ENCODE measurements around the gene MYH2. TPM values are rescaled to one million over a fixed set of nuclear protein-coding genes. Genes with fewer than 3 reads are reported as not detected.

MYH2 gene
- total and polyA plus RNA-seq, 2 of the 13 experiments (the other 11 are each of a cell fraction or from before 2014, with no cell fraction given): not detected

GRCh38 chr17:10492004-10492403 is 57.5 kb downstream of the MYH2 start (continued):
- TF ChIP-seq ZNF512B (CRISPR knock-in tag; IDR thresholded peaks at IDR 0.05; ENCODE audit: borderline replicate concordance) (no peak), ERF (CRISPR knock-in tag; IDR thresholded peaks at IDR 0.05) (no peak)

- ChIA-PET POLR2A (no interaction called here), CTCF (ENCODE audit: low intra/inter-chr PET ratio, low total read pairs) (no interaction called here)
- Histone ChIP-seq H3K36me3 (replicated peaks in 1 of 2; ENCODE audit: control insufficient read depth in 1 of 2, insufficient read depth in 2 of 2, low read length in 2 of 2) (no peaks in the 10 kb centered on the region), H4K20me1 (ENCODE audit: insufficient read depth, low read length) (no peaks in the 10 kb centered on the region), H3K4me2 (ENCODE audit: low read depth, low read length) (no peak overlapping the region), H2AFZ (ENCODE audit: low read length) (no peak overlapping the region), H3K4me1 (ENCODE audit: insufficient read depth, low read length) (no peaks in the 10 kb centered on the region), H3K27ac (ENCODE audit: extremely low read length, insufficient read depth, low read length) (no peak overlapping the region), H3K9me3 (ENCODE audit: low read length) (peaks cover 33% of the 10 kb centered on the region), H3K79me2 (ENCODE audit: insufficient read depth, low read length) (no peaks in the 10 kb centered on the region), H3K4me3 (replicated peaks in 1 of 3; ENCODE audit: insufficient read depth in 1 of 3, low read depth in 2 of 3, low read length in 3 of 3) (no peak overlapping the region), H3K27me3 (ENCODE audit: control insufficient read depth in 1 of 2, insufficient read depth in 2 of 2, low read length in 2 of 2) (no peaks in the 10 kb centered on the region), H3K9ac (ENCODE audit: insufficient read depth, low read depth, low read length) (no peak overlapping the region)
- DNase-seq (ENCODE audit: low spot score) (no peak), ATAC-seq (no peak), FAIRE-seq (no peak)
- no TSS peak for BruUV-seq (replicated peaks)
- in situ Hi-C loops (cut with HindIII; ENCODE audit: extremely low pct_ligation_motif_present, low pct_unique_long_range_greater_than_20kb): no loop called here
- TF ChIP-seq ATF7 (IDR thresholded peaks at IDR 0.05): peak; percentile 66
- no peak for TF ChIP-seq ATF7 (CRISPR knock-in tag; IDR thresholded peaks at IDR 0.05)
- TF ChIP-seq RFX3 (CRISPR knock-in tag; IDR thresholded peaks at IDR 0.05): no peak
- TF ChIP-seq CEBPB (IDR thresholded peaks at IDR 0.05; ENCODE audit: borderline replicate concordance, low read depth, low read length): peak; percentile 27; the same call in 1 of the 2 replicates
- no peak for TF ChIP-seq NFIB (CRISPR knock-in tag; IDR thresholded peaks at IDR 0.05; ENCODE audit: borderline replicate concordance)
- intact Hi-C loops (cut with micrococcal nuclease; ENCODE audit: unreplicated experiment): no loop called here
- WGBS (ENCODE audit: low lambda C conversion rate): 0% methylated on average over 1 of the region's 1 CpG
Observed at GRCh38 chr17:10482252-10482651, 67.2 kb downstream of the MYH2 start.

Data from HepG2 (cell line).